ENCODE results near the gene RPIA. TPM values are rescaled to one million over a fixed set of nuclear protein-coding genes. Genes with fewer than 3 reads are reported as not detected.

The RPIA gene
- total and polyA plus RNA-seq, 8 donors = 16.0 to 35.2 (median 31.9) TPM

- Histone ChIP-seq H3K9me3 (peaks cover 0 to 25% of the 10 kb centered on the region in 2 donors), H3K36me3 (no peaks in the 10 kb centered on the region), H3K27ac (no peak overlapping the region), H3K4me1 (peaks cover 0 to 7% of the 10 kb centered on the region in 2 donors), H3K4me3 (no peak overlapping the region), H3K27me3 (no peaks in the 10 kb centered on the region)
- ATAC-seq (no peak), DNase-seq (no peak)
- intact Hi-C loops (cut with DNase I) = no loop called here
- TF ChIP-seq CTCF (IDR thresholded peaks at IDR 0.05) = no peak
These were observed 8.1 kb upstream of the RPIA start for GRCh38 chr2:88683160-88684021.

- intact Hi-C loops (cut with DNase I) = no loop called here
- ATAC-seq = no peak
- TF ChIP-seq CTCF (IDR thresholded peaks at IDR 0.05) = no peak
- no peak overlapping the region for H3K27ac ChIP-seq
- peaks cover 0 to 7% of the 10 kb centered on the region in 2 donors for H3K4me1 ChIP-seq
- no peak for DNase-seq
- no peaks in the 10 kb centered on the region for H3K36me3 ChIP-seq
- H3K9me3 ChIP-seq = peaks cover 0 to 25% of the 10 kb centered on the region in 2 donors
- no peaks in the 10 kb centered on the region for H3K27me3 ChIP-seq
- H3K4me3 ChIP-seq = no peak overlapping the region
These were observed 7.0 kb upstream of the RPIA start for GRCh38 chr2:88684519-88684918.

GRCh38 chr2:88686320-88686719 lies 5.2 kb upstream of the RPIA start:
- Histone ChIP-seq H3K36me3 (no peaks in the 10 kb centered on the region), H3K27me3 (no peaks in the 10 kb centered on the region), H3K4me3 (no peak overlapping the region), H3K4me1 (peaks cover 4 to 7% of the 10 kb centered on the region in 2 donors), H3K9me3 (peaks cover 0 to 25% of the 10 kb centered on the region in 2 donors), H3K27ac (no peak overlapping the region)
- ATAC-seq = no peak
- DNase-seq = no peak
- intact Hi-C loops (cut with DNase I) = no loop called here
- TF ChIP-seq CTCF (IDR thresholded peaks at IDR 0.05) = no peak

GRCh38 chr2:88687384-88687783 lies 4.1 kb upstream of the RPIA start:
- Histone ChIP-seq H3K27me3 (no peaks in the 10 kb centered on the region), H3K4me1 (peaks cover 4 to 10% of the 10 kb centered on the region in 2 donors), H3K9me3 (peaks cover 0 to 24% of the 10 kb centered on the region in 2 donors), H3K36me3 (no peaks in the 10 kb centered on the region), H3K27ac (no peak overlapping the region), H3K4me3 (no peak overlapping the region)
- intact Hi-C loops (cut with DNase I) = no loop called here
- TF ChIP-seq CTCF (IDR thresholded peaks at IDR 0.05) = no peak
- DNase-seq = no peak
- ATAC-seq = no peak

- Histone ChIP-seq H3K27ac (peak overlapping the region; percentile 74 to 90), H3K4me3 (peak overlapping the region; percentile 86 to 87), H3K36me3 (no peaks in the 10 kb centered on the region), H3K9me3 (no peaks in the 10 kb centered on the region), H3K27me3 (no peaks in the 10 kb centered on the region), H3K4me1 (peaks cover 4 to 33% of the 10 kb centered on the region in 2 donors)
- TF ChIP-seq CTCF (IDR thresholded peaks at IDR 0.05) = peak in 1 of 2 donors; percentile 15
- DNase-seq (peak in 2 of 4 donors; percentile 58 to 69), ATAC-seq (peak; percentile 49)
- intact Hi-C loops (cut with DNase I) = no loop called here
These were observed 708 bp upstream of the RPIA start for GRCh38 chr2:88690591-88691338.

Measured in left lung (tissue), 10 donors.